Activated T-helper 17 cell treated with anti-CD3 and anti-CD28 coated beads, Interleukin-2, amount 50 U/mL, for 72 hours (primary cell): ENCODE results near the gene SGK1. TPM values are rescaled to one million over a fixed set of nuclear protein-coding genes. Genes with fewer than 3 reads are reported as not detected.
"Not testable (repeated sequence)": the region's sequence is repeated elsewhere in the genome, so short reads cannot be mapped to it uniquely, and the experiment has no call there.

Experiments used
- ATAC-seq: fragments of 150-1000 bp; cut with Tn5 transposase; replicated peaks from 2 replicates; pipeline ENCODE4 v1.10.0; 2021; ENCODE audit warnings: mild to moderate bottlenecking, moderate library complexity
- H3K27ac Mint-ChIP-seq: one replicate; pipeline ENCODE4 v1.8.0; 2022; ENCODE audit warnings: mixed read lengths
- H3K27me3 Mint-ChIP-seq: one replicate; pipeline ENCODE4 v1.8.0; 2022; ENCODE audit warnings: mixed read lengths
- H3K36me3 Mint-ChIP-seq: one replicate; pipeline ENCODE4 v1.8.0; 2022; ENCODE audit warnings: low read depth, mild to moderate bottlenecking, mixed read lengths
- H3K4me1 Mint-ChIP-seq: one replicate; pipeline ENCODE4 v1.8.0; 2022; ENCODE audit warnings: mixed read lengths
- H3K4me3 Mint-ChIP-seq: one replicate; pipeline ENCODE4 v1.8.0; 2022; ENCODE audit warnings: mild to moderate bottlenecking, mixed read lengths
- H3K9me3 Mint-ChIP-seq: one replicate; pipeline ENCODE4 v1.8.0; 2022; ENCODE audit warnings: mixed read lengths
- total RNA-seq, 2 donors: library from RNA; stranded (reverse); gene quantifications; one replicate each; pipeline ENCODE4 v1.2.3, GENCODE V29; 2022

The SGK1 gene
- total RNA-seq, 2 donors from 2014 or later = 29.7 to 51.5 TPM

DNA sequence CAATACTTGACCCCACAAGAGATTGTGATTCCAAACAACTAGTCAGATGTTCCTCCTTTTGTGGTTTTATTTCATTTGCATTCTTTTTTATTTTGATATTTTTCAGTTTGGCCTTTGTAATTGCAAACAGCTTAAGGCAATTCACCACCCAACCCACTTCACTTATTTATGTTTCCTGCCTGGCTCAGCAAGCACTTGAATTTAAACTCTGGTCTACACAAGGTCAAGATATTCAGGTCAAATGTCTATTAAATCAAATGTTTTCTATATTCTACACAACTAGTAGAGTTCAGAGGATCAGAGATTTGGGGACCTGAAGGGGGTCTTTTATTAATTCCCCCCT lies 100.1 kb downstream of the SGK1 start:
- Mint-ChIP-seq H3K27ac (no peak overlapping the region), H3K36me3 (no peaks in the 10 kb centered on the region), H3K4me1 (peaks cover 5% of the 10 kb centered on the region), H3K9me3 (peaks cover 5% of the 10 kb centered on the region), H3K4me3 (no peak overlapping the region), H3K27me3 (no peaks in the 10 kb centered on the region)
- ATAC-seq = no peak

DNA sequence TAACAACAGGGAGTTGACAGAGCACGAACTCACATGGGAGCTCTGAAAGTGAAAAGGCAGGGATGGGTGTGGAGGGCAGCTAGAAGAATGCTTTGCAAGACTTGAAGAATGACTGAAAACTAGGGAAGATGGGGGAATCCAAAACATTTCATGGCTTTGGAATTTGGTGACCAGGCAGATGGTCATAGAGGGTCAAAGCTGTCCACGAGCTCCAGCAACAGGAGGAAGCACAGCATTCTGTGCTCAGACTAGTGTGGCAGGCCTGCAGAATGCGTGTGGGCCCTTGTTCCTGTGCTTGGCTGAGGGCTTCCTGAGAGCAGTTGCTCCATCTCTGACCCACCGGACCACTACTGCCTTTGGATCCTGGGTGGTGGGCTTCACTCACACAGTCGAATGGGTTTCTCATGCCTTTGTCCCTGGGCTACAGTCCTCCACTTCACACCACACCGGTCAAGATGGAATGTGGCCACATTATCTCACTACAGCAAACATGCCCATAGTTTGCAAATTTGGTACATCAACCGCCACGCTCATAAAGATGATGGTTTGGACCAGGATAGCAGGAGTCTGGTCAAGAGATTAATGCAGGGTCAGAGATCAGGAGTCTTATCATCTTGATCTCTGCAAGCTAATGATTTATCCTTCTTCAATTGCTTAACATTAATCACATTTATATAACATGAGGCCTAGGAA lies 100.7 kb downstream of the SGK1 start:
- ATAC-seq = no peak
- no peak overlapping the region for H3K4me3 Mint-ChIP-seq
- peaks cover 5% of the 10 kb centered on the region for H3K9me3 Mint-ChIP-seq
- peaks cover 5% of the 10 kb centered on the region for H3K4me1 Mint-ChIP-seq
- peak overlapping the region; percentile 9 for H3K27ac Mint-ChIP-seq
- H3K27me3 Mint-ChIP-seq = no peaks in the 10 kb centered on the region
- no peaks in the 10 kb centered on the region for H3K36me3 Mint-ChIP-seq

DNA sequence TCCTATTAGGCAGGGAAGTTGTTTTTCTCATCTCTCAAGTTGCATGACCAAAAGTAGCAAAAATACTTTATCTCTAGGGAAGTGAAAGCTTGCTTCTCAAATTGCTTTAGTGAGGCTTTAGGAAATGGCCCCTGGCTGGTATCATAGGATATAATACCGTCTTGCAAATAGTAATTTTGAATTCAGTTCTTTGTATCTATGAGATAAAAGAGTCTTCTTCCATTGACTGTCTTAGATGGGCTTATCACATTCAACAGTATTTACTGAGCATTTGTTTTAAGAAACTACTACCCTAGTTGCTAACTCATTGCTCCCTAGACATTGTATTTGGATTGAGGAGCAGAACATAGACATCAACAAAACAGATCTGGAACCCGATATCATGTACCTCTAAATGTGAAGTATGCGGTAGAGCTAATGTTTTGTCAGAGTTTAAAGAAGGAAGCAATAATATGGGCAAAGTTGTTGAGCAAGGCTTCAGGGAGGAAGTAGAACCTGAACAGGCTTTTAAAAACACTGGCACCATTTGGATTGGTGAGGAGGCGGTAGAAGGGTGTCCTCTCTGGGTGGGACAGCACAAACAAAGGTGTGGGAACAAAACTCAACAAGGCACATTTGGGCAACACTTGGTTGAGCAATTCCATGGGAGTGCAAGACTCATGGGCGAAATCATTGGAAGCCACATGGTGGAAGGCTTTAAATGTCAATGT lies 101.5 kb downstream of the SGK1 start:
- ATAC-seq = no peak
- Mint-ChIP-seq H3K9me3 (peaks cover 5% of the 10 kb centered on the region), H3K4me1 (peaks cover 5% of the 10 kb centered on the region), H3K4me3 (no peak overlapping the region), H3K27me3 (no peaks in the 10 kb centered on the region), H3K27ac (peak overlapping the region; percentile 9), H3K36me3 (no peaks in the 10 kb centered on the region)

DNA sequence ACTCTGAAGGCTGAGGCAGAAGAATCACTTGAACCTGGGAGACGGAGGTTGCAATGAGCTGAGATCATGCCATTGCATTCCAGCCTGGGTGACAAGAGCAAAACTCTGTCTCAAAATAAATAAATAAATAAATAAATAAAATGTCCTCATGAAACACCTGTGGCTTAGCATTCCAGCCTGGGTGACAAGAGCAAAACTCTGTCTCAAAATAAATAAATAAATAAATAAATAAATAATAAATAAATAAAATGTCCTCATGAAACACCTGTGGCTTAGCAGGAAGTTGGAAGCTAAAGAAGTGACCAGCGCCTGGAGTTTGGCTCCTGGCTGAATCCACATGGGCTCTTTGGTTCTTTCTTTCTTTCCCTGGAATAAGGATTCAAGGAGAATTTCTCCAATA lies 104.5 kb downstream of the SGK1 start:
- H3K27me3 Mint-ChIP-seq, ATAC-seq: not testable (repeated sequence)

DNA sequence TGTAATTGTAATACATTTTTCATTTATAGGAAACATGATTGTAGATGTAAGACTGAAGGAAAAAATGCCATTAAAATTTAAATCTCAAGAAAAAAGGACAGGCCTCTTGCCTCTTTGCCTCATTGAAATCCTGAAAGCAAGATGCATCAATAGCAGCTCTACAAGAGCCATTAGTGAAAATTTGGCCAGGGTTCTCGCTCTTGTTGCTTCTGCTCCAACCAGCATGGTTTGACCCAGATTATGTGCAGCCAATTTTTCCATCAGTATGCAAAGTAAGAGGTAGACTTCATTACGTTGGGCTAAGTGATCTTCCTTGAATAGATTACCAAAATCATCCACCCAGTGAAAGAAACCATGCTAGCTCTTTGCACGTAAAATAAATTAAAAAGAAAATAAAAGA lies 106.6 kb downstream of the SGK1 start:
- ATAC-seq = no peak
- Mint-ChIP-seq H3K9me3 (no peaks in the 10 kb centered on the region), H3K4me1 (no peaks in the 10 kb centered on the region), H3K4me3 (no peak overlapping the region), H3K27ac (no peak overlapping the region), H3K36me3 (no peaks in the 10 kb centered on the region), H3K27me3 (no peaks in the 10 kb centered on the region)

More for the DNA sequence above, 104.5 kb downstream of the SGK1 start:
- H3K27ac Mint-ChIP-seq, H3K4me1 Mint-ChIP-seq, H3K4me3 Mint-ChIP-seq, H3K36me3 Mint-ChIP-seq, H3K9me3 Mint-ChIP-seq: not testable (repeated sequence)

DNA sequence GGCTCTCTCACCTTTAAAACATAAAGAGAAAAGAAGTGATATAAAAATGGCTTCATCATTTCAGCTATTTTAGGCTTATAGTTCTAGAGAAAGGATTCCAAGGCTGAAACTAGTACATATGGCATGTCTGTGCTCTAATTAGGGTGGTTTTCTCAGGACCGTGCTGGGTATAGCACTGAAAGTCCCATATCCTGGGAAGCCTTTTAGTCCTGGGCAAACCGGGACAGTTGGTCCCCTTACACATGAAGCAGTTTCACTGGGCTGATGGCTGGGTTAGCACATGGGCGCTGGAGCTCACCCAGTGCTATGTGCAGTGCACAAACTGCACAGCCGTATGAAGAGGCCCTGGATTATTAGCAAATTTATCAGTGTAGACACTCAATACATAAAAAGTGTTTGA lies 110.5 kb downstream of the SGK1 start:
- H3K27ac Mint-ChIP-seq = no peak overlapping the region
- ATAC-seq = no peak
- H3K4me3 Mint-ChIP-seq = no peak overlapping the region
- H3K9me3 Mint-ChIP-seq = peaks cover 5% of the 10 kb centered on the region
- H3K27me3 Mint-ChIP-seq = no peaks in the 10 kb centered on the region
- H3K36me3 Mint-ChIP-seq = no peaks in the 10 kb centered on the region
- H3K4me1 Mint-ChIP-seq = no peaks in the 10 kb centered on the region

DNA sequence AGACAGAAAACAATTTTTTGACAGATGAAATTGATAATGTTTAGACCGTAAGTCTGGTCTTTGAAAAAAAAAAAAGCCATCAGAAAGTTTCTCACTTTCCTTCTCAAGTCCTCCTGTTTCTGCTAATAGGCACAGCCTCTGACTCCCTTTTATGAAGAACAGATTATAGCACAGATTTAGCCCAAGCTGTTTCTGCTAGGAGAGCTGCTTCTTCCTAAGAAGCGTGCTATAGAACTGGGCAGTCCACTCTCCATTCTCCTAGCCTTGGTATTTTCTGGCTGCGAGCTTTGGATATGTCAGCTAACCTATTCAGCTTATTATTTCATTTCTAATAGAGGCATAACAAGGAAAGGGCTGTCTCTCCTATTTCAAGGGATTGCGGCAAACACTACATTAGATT lies 112.5 kb downstream of the SGK1 start:
- Mint-ChIP-seq H3K4me3 (no peak overlapping the region), H3K9me3 (peaks cover 5% of the 10 kb centered on the region), H3K27me3 (no peaks in the 10 kb centered on the region), H3K36me3 (no peaks in the 10 kb centered on the region), H3K4me1 (no peaks in the 10 kb centered on the region), H3K27ac (no peak overlapping the region)
- no peak for ATAC-seq

DNA sequence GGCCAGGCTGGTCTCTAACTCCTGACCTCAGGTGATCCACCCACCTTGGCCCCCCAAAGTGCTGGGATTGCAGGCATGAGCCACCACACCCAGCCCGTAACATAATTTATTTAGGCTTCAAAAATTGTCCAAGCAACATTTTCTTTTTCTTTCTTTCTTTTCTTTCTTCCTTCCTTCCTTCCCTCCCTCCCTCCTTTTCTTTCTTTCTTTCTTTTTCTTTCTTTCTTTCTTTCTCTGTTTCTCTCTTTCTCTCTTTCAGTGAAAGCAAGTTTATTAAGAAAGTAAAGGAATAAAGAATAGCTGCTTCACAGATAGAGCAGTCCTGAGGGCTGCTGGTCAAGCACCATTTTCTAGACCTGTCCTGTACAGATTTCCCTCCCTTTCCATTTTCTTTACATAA lies 113.2 kb downstream of the SGK1 start:
- H3K4me3 Mint-ChIP-seq = not testable (repeated sequence)

DNA sequence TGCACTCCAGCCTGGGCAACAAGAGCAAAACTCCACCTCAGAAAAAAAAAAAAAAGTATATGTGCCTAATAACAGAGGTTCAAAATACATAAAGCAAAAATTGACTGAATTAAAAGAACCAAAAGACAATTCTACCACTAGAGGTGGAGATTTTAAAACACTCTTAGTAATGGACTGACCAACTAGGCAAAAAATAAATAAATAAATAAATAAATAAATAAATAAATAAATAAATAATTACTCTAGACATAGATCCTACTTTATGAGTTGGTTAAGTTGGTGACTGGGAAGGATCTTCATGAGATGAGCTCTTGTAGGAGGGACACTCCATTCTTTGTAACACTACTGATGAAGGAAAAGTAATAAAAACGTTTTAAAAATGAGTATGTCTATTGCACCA lies 113.9 kb downstream of the SGK1 start:
- ATAC-seq = no peak
- Mint-ChIP-seq H3K36me3 (no peaks in the 10 kb centered on the region), H3K27me3 (no peaks in the 10 kb centered on the region), H3K27ac (no peak overlapping the region), H3K9me3 (peaks cover 5% of the 10 kb centered on the region), H3K4me3 (no peak overlapping the region), H3K4me1 (no peaks in the 10 kb centered on the region)

More for the DNA sequence above, 113.2 kb downstream of the SGK1 start:
- not testable (repeated sequence) for H3K4me1 Mint-ChIP-seq, H3K36me3 Mint-ChIP-seq, H3K9me3 Mint-ChIP-seq, H3K27ac Mint-ChIP-seq, H3K27me3 Mint-ChIP-seq, ATAC-seq

DNA sequence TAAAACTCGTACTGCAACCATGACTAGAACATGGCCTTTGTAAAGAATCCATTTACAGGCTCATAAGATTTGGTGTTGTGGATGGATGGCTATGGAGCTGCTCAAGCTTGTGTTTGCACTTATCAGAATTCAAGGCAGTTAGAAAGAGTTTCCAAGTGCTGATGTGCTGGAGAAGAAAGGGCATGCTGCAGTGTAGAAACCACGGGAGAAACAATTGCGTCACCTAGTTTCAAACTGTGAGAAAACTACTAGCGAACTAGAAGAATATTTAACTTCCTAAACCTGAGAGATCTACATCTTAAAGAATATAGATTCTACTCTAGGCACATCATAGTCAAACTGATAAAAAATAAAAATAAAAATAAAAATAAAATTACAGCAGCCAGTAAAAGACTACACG lies 116.2 kb downstream of the SGK1 start:
- Mint-ChIP-seq H3K36me3 (no peaks in the 10 kb centered on the region), H3K27ac (no peak overlapping the region), H3K4me3 (no peak overlapping the region), H3K27me3 (no peaks in the 10 kb centered on the region), H3K9me3 (peaks cover 5% of the 10 kb centered on the region), H3K4me1 (peaks cover 4% of the 10 kb centered on the region)
- ATAC-seq = no peak

DNA sequence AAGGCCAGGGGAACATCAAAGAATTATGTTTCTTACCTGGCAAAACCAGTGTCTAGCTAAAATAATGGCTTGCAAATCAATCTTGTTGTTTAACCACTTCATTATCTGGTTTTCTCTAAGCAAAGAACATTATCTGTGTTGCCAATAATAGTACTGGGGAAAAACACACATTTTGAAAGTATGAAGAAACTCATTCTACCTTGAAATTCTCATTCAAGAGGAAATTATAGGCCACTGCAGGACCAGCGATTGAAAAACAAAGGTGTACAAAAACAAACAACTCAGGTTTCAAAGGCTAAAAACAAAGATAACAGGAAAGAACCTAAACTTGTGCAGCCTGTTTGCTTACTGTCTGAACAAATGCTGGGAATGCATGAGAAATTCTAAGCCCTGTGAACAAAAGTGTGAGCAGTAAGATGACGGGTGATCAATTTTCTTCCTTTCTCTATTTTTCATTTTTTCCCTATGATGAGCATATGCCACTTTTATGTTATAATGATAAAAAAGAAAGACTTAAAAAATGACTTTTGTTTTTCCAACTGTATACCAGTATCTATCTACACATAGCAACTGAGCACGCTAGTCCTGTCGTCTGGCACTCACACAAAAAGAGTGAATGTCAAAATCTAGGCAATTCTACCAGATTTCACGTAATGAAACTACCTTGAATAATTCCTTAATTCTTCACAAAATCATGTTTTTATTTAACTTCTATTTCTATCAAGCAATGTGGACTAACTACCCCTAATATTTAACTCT lies 117.9 kb downstream of the SGK1 start:
- Mint-ChIP-seq H3K36me3 (no peaks in the 10 kb centered on the region), H3K4me3 (no peak overlapping the region), H3K9me3 (peaks cover 5% of the 10 kb centered on the region), H3K4me1 (peaks cover 5% of the 10 kb centered on the region), H3K27ac (no peak overlapping the region), H3K27me3 (no peaks in the 10 kb centered on the region)
- ATAC-seq = no peak

DNA sequence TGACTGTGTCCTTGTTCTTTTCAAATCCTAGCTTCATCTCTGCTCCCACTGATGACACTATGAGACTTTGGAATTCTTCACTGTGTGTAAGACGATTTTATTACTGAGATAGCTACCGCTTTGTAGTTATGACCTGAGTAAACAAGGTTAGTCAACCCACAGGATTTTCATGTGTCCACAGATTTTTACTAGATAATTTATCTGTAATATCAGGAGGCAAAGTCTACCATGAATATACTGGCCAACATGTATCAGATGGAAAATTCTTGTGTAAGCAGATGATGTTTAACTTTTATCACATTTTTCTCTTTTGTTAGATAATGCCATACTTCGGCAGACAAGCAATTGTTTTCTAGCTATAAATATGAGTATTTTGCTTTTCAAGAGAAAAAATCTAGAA lies 119.8 kb downstream of the SGK1 start:
- Mint-ChIP-seq H3K27ac (no peak overlapping the region), H3K27me3 (no peaks in the 10 kb centered on the region), H3K36me3 (no peaks in the 10 kb centered on the region), H3K4me1 (peaks cover 5% of the 10 kb centered on the region), H3K9me3 (no peaks in the 10 kb centered on the region), H3K4me3 (no peak overlapping the region)
- no peak for ATAC-seq

DNA sequence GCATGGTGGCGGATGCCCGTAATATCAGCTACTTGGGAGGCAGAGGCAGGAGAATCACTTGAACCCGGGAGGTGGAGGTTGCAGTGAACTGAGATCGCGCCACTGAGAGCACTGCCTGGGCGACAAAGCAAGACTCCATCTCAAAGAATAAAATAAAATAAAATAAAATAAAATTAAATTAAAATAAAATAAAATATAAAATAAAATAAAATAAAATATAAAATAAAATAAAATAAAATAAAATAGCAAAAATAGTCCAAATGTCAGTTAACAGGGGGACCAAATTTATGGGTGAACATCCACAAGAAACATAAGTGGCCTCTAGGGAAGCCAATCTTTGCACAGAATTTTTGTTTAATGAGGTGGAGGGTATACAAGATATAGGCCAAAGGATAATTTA lies 120.2 kb downstream of the SGK1 start:
- ATAC-seq, H3K27ac Mint-ChIP-seq, H3K4me1 Mint-ChIP-seq, H3K9me3 Mint-ChIP-seq, H3K4me3 Mint-ChIP-seq, H3K36me3 Mint-ChIP-seq, H3K27me3 Mint-ChIP-seq: not testable (repeated sequence)

DNA sequence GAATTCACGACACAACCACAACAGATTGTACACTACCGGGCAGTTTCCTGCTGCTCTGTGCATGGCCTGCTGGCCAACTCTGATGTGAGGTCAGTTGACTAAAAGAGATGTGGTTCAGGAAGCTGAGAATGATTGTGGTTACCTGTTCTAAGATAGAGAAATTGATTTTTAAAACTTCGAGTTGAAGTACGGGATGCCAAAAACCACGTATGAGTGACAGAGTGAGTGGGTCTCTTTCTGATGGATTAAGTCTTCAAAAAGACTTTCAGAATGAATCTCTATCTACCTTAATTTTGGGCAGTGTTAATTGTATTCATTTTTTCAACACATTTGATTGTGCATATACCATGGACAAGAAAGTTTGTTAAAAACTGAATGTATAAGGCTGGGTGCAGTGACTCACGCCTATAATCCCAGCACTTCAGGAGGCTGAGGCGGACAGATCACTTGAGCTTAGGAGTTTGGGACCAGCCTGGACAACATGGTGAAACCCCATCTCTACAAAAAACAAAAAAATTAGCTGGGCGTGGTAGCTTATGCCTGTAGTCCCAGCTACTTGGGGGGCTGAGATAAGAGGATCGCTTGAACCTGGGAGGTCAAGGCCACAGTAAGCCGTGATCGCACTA lies 121.2 kb downstream of the SGK1 start:
- no peaks in the 10 kb centered on the region for H3K9me3 Mint-ChIP-seq
- H3K4me1 Mint-ChIP-seq = peaks cover 5% of the 10 kb centered on the region
- H3K4me3 Mint-ChIP-seq = peak overlapping the region; percentile 27
- ATAC-seq = peak; percentile 96
- peak overlapping the region; percentile 67 for H3K27ac Mint-ChIP-seq
- H3K27me3 Mint-ChIP-seq = no peaks in the 10 kb centered on the region
- H3K36me3 Mint-ChIP-seq = no peaks in the 10 kb centered on the region

DNA sequence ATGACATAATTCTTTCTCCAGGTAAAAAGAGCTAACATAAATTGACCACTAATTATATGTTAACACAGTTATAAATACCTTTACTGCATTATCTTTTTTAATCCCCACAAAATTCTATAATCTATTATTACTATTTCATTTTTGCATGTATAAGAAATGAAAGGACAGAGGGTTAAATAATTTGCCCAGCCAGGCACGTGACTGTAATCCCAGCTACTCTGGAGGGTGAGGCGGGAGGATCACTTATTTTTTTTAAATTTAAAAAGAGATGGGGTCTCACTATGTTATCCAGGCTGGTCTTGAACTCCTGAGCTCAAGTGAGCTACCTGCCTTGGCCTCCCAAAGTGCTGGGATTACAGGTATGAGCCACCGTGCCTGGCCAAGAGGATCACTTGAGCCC lies 121.9 kb downstream of the SGK1 start:
- Mint-ChIP-seq H3K4me3 (no peak overlapping the region), H3K27ac (no peak overlapping the region), H3K36me3 (no peaks in the 10 kb centered on the region), H3K27me3 (no peaks in the 10 kb centered on the region), H3K4me1 (peaks cover 5% of the 10 kb centered on the region), H3K9me3 (no peaks in the 10 kb centered on the region)
- ATAC-seq = no peak
